ENCODE results near the gene SPN.
"Not testable (repeated sequence)": the region's sequence is repeated elsewhere in the genome, so short reads cannot be mapped to it uniquely, and the experiment has no call there.

GRCh38 chr16:29707160-29707559, 44.1 kb downstream of the SPN start:
- not testable (repeated sequence) for TF ChIP-seq CTCF, EP300, POLR2A, POLR2AphosphoS5 (IDR thresholded peaks at IDR 0.05)

Data from sigmoid colon (tissue), 4 donors.